Hepatocyte (in vitro differentiated cells): ENCODE measurements around the gene GTPBP1. TPM values are rescaled to one million over a fixed set of nuclear protein-coding genes. Genes with fewer than 3 reads are reported as not detected.

Experiments used
- DNase-seq: peaks from one replicate; pipeline ENCODE4 v3.0.0-alpha.2; 2016; ENCODE audit warnings: low spot score
- H2AFZ ChIP-seq: fragments of 200-600 bp; sonication (generic); 2 replicates; pipeline ENCODE4 v1.6.0; 2016; ENCODE audit warnings: antibody characterized with exemption, mild to moderate bottlenecking
- H3K27ac ChIP-seq: fragments of 200-600 bp; sonication (generic); 2 replicates; pipeline ENCODE4 v1.5.1; 2016; ENCODE audit warnings: mild to moderate bottlenecking
- H3K27me3 ChIP-seq: fragments of 200-600 bp; sonication (generic); 2 replicates; pipeline ENCODE4 v1.6.1; 2016
- H3K36me3 ChIP-seq: fragments of 200-600 bp; sonication (generic); replicated peaks from 2 replicates; pipeline ENCODE4 v1.5.1; 2016; ENCODE audit warnings: low read depth; ENCODE audit not compliant: insufficient read depth
- H3K4me1 ChIP-seq: fragments of 200-600 bp; sonication (generic); 2 replicates; pipeline ENCODE4 v1.5.1; 2016; ENCODE audit warnings: mild to moderate bottlenecking, moderate library complexity; ENCODE audit not compliant: insufficient read depth
- H3K4me2 ChIP-seq: fragments of 200-600 bp; sonication (generic); 2 replicates; pipeline ENCODE4 v1.6.0; 2016
- H3K4me3 ChIP-seq: fragments of 200-600 bp; sonication (generic); 2 replicates; pipeline ENCODE4 v1.5.1; 2016; ENCODE audit warnings: mild to moderate bottlenecking
- H3K79me2 ChIP-seq: fragments of 200-600 bp; sonication (generic); 2 replicates; pipeline ENCODE4 v1.6.0; 2017; ENCODE audit warnings: mild to moderate bottlenecking
- H3K9me2 ChIP-seq: fragments of 200-600 bp; sonication (generic); replicated peaks from 2 replicates; pipeline ENCODE4 v1.6.0; 2017; ENCODE audit warnings: mild to moderate bottlenecking; ENCODE audit not compliant: insufficient read depth
- H3K9me3 ChIP-seq: fragments of 200-600 bp; sonication (generic); 2 replicates; pipeline ENCODE4 v1.5.1; 2016; ENCODE audit warnings: low read depth, mild to moderate bottlenecking
- H4K20me1 ChIP-seq: fragments of 200-600 bp; sonication (generic); 2 replicates; pipeline ENCODE4 v1.6.0; 2016; ENCODE audit warnings: mild to moderate bottlenecking; ENCODE audit not compliant: insufficient read depth, poor library complexity, severe bottlenecking
- CTCF ChIP-seq: fragments of 200-600 bp; sonication (generic); IDR thresholded peaks from 2 replicates; pipeline ENCODE4 v1.5.1; 2016; ENCODE audit warnings: antibody characterized with exemption, mild to moderate bottlenecking; ENCODE audit not compliant: poor library complexity
- EZH2 ChIP-seq: fragments of 200-600 bp; sonication (generic); IDR thresholded peaks from 2 replicates; pipeline ENCODE4 v1.6.1; 2016; ENCODE audit warnings: antibody characterized with exemption, mild to moderate bottlenecking, borderline replicate concordance
- EZH2phosphoT487 ChIP-seq: fragments of 200-600 bp; sonication (generic); IDR thresholded peaks from one replicate; pipeline ENCODE4 v1.6.1; 2018; ENCODE audit warnings: antibody characterized with exemption, mild to moderate bottlenecking, low read depth, moderate library complexity; ENCODE audit not compliant: unreplicated experiment, severe bottlenecking
- WGBS: methylation state at CpG from one replicate; pipeline ENCODE4 v1.1.6; 2016; ENCODE audit warnings: low lambda C conversion rate; ENCODE audit errors: missing lambda C conversion rate; 5-methylcytosine and 5-hydroxymethylcytosine counted together
- polyA plus RNA-seq: library from polyadenylated mRNA; unstranded; fragments of >200 nt; fragmentation: Nextera tagmentation; extraction: Ambion mirVana; gene quantifications from 2 replicates; pipeline ENCODE4 v1.2.1, GENCODE V29; 2016
- total RNA-seq: library from RNA; depleted of rRNA; stranded (reverse); fragments of >200 nt; gene quantifications from 2 replicates; pipeline ENCODE4 v1.2.3, GENCODE V29; 2014

Gene GTPBP1
- total and polyA plus RNA-seq, 2 experiments from 2014 or later: 28.6 to 36.8 TPM

GRCh38 chr22:38773363-38773946, 67.7 kb downstream of the GTPBP1 start:
- Histone ChIP-seq H3K4me2 (no peak overlapping the region), H3K36me3 (no peaks in the 10 kb centered on the region), H3K79me2 (no peaks in the 10 kb centered on the region), H3K4me3 (no peak overlapping the region), H2AFZ (no peak overlapping the region), H4K20me1 (no peaks in the 10 kb centered on the region), H3K4me1 (no peaks in the 10 kb centered on the region), H3K9me2 (no peaks in the 10 kb centered on the region), H3K27me3 (no peaks in the 10 kb centered on the region), H3K9me3 (no peaks in the 10 kb centered on the region), H3K27ac (no peak overlapping the region)
- no peak for DNase-seq
- 97% methylated on average over 4 of the region's 4 CpGs for WGBS
- no peak for TF ChIP-seq CTCF
- no peak for TF ChIP-seq EZH2phosphoT487
- TF ChIP-seq EZH2: no peak

- no peaks in the 10 kb centered on the region for H4K20me1 ChIP-seq
- no peak overlapping the region for H3K4me2 ChIP-seq
- no peak for DNase-seq
- H2AFZ ChIP-seq: no peak overlapping the region
- no peaks in the 10 kb centered on the region for H3K9me2 ChIP-seq
- H3K36me3 ChIP-seq: no peaks in the 10 kb centered on the region
- 86% methylated on average over 11 of the region's 11 CpGs for WGBS
- H3K27me3 ChIP-seq: no peaks in the 10 kb centered on the region
- no peak overlapping the region for H3K27ac ChIP-seq
- H3K79me2 ChIP-seq: no peaks in the 10 kb centered on the region
- no peaks in the 10 kb centered on the region for H3K4me1 ChIP-seq
- TF ChIP-seq EZH2 (no peak), CTCF (no peak), EZH2phosphoT487 (no peak)
- H3K4me3 ChIP-seq: no peak overlapping the region
- H3K9me3 ChIP-seq: no peaks in the 10 kb centered on the region
These were observed 68.9 kb downstream of the GTPBP1 start for GRCh38 chr22:38774496-38775166.

- no peak overlapping the region for H3K4me3 ChIP-seq
- H3K79me2 ChIP-seq: no peaks in the 10 kb centered on the region
- H3K9me2 ChIP-seq: no peaks in the 10 kb centered on the region
- no peak for DNase-seq
- no peak overlapping the region for H3K4me2 ChIP-seq
- H3K9me3 ChIP-seq: no peaks in the 10 kb centered on the region
- H3K36me3 ChIP-seq: no peaks in the 10 kb centered on the region
- H2AFZ ChIP-seq: no peak overlapping the region
- H3K27ac ChIP-seq: no peak overlapping the region
- no peaks in the 10 kb centered on the region for H4K20me1 ChIP-seq
- TF ChIP-seq EZH2phosphoT487: no peak
- no peak for TF ChIP-seq CTCF
- TF ChIP-seq EZH2: no peak
- 81% methylated on average over 13 of the region's 13 CpGs for WGBS
- H3K4me1 ChIP-seq: no peaks in the 10 kb centered on the region
- no peaks in the 10 kb centered on the region for H3K27me3 ChIP-seq
These were observed 69.9 kb downstream of the GTPBP1 start for GRCh38 chr22:38775656-38776055.
